HG03025 (cell line): ENCODE results near the gene SPRR1A.
"Not testable (repeated sequence)": the region's sequence is repeated elsewhere in the genome, so short reads cannot be mapped to it uniquely, and the experiment has no call there.

Experiments used
- ATAC-seq: cut with Tn5 transposase; IDR thresholded peaks from one replicate; pipeline ENCODE4 v1.9.1; 2021; ENCODE audit warnings: mild to moderate bottlenecking, moderate library complexity; ENCODE audit not compliant: unreplicated experiment, low FRiP score

SPRR1A gene

GRCh38 chr1:152970495-152970894, 13.4 kb upstream of the SPRR1A start, which contains the start of gene SPRR4:
SPRR4 (plus strand) TSS chr1:152970648; CDS start chr1:152971891, 1,243 bp downstream.
- ATAC-seq = no peak

- no peak for ATAC-seq
These were observed 11.5 kb upstream of the SPRR1A start for GRCh38 chr1:152972196-152972886.

- no peak for ATAC-seq
These were observed 7.2 kb upstream of the SPRR1A start for GRCh38 chr1:152976688-152977087.

GRCh38 chr1:152977614-152978013, 6.3 kb upstream of the SPRR1A start:
- no peak for ATAC-seq

- no peak for ATAC-seq
These were observed 3.2 kb upstream of the SPRR1A start for GRCh38 chr1:152980676-152981075.

GRCh38 chr1:152981146-152981871, 2.6 kb upstream of the SPRR1A start:
- no peak for ATAC-seq

GRCh38 chr1:152982076-152982475, 1.8 kb upstream of the SPRR1A start:
- ATAC-seq = no peak

GRCh38 chr1:152983234-152983633, 647 bp upstream of the SPRR1A start:
- ATAC-seq = no peak

GRCh38 chr1:152986578-152986977, 2.7 kb downstream of the SPRR1A start:
- ATAC-seq = no peak

- no peak for ATAC-seq
These were observed 9.3 kb downstream of the SPRR1A start for GRCh38 chr1:152993186-152993585.

GRCh38 chr1:152995842-152996241, 12.0 kb downstream of the SPRR1A start:
- ATAC-seq = no peak

- ATAC-seq = no peak
These were observed 12.9 kb downstream of the SPRR1A start for GRCh38 chr1:152996633-152997400.

GRCh38 chr1:152997901-152998300, 14.0 kb downstream of the SPRR1A start:
- ATAC-seq = no peak

- no peak for ATAC-seq
These were observed 14.6 kb downstream of the SPRR1A start for GRCh38 chr1:152998476-152998875.

GRCh38 chr1:152999818-153000217, 15.9 kb downstream of the SPRR1A start:
- ATAC-seq = no peak

- no peak for ATAC-seq
These were observed 16.4 kb downstream of the SPRR1A start for GRCh38 chr1:153000294-153000693.

- ATAC-seq = no peak
These were observed 17.5 kb downstream of the SPRR1A start, which contains the start of gene SPRR3 for GRCh38 chr1:153001382-153001781. SPRR3 (plus strand) TSS chr1:153001749; CDS start chr1:153003021, 1,272 bp downstream.

- not testable (repeated sequence) for ATAC-seq
These were observed 27.4 kb downstream of the SPRR1A start for GRCh38 chr1:153011235-153011758.

- ATAC-seq = not testable (repeated sequence)
These were observed 37.9 kb downstream of the SPRR1A start for GRCh38 chr1:153021829-153022228.

GRCh38 chr1:153022340-153022739, 38.5 kb downstream of the SPRR1A start:
- ATAC-seq = not testable (repeated sequence)

- no peak for ATAC-seq
These were observed 39.2 kb downstream of the SPRR1A start for GRCh38 chr1:153023109-153023508.
